Stomach (tissue), 4 donors: Measurements from ENCODE around the gene CACNG5.

Source experiments
- CTCF ChIP-seq, 7 experiments: fragments of 450-650 bp in 4 of 7; fragments of 200-600 bp in 3 of 7; sonication (generic) in 3 of 7; IDR thresholded peaks; one replicate each; pipeline ENCODE4 v1.5.1; 2016 to 2019; ENCODE audit warnings: antibody characterized with exemption in 7 of 7, control low read depth in 2 of 7, mild to moderate bottlenecking in 1 of 7
- POLR2A ChIP-seq, 4 donors: fragments of 450-650 bp; IDR thresholded peaks; one replicate each; pipeline ENCODE4 v1.6.1; 2016; ENCODE audit warnings: antibody characterized with exemption in 4 of 4, control low read depth in 2 of 4, mild to moderate bottlenecking in 1 of 4, moderate library complexity in 1 of 4
- POLR2AphosphoS5 ChIP-seq, 3 donors: sonication (generic); formaldehyde crosslinking; IDR thresholded peaks; one replicate each; pipeline ENCODE4 v1.6.1; 2016; ENCODE audit warnings: antibody characterized with exemption in 3 of 3

- TF ChIP-seq POLR2A (IDR thresholded peaks at IDR 0.05) (no peak), POLR2AphosphoS5 (IDR thresholded peaks at IDR 0.05) (no peak), CTCF (IDR thresholded peaks at IDR 0.05) (no peak)
These were observed 22.3 kb upstream of the CACNG5 start for GRCh38 chr17:66812571-66812970.
